Breast epithelium (tissue), 4 donors: Measurements from ENCODE around the gene CASKIN2. TPM values are rescaled to one million over a fixed set of nuclear protein-coding genes. Genes with fewer than 3 reads are reported as not detected.

Experiments
- DNase-seq, 2 donors: peaks; one replicate each; pipeline ENCODE4 v3.0.0-alpha.2; 2019; ENCODE audit warnings: low spot score in 2 of 2
- H3K27ac ChIP-seq, 2 donors: fragments of 200-600 bp; sonication (generic) in 1 of 2; one replicate each; pipeline ENCODE4 v1.5.1; 2016 to 2019; ENCODE audit warnings: mild to moderate bottlenecking in 1 of 2
- H3K27me3 ChIP-seq, 2 donors: fragments of 200-600 bp; sonication (generic) in 1 of 2; one replicate each; pipeline versions ENCODE4 v1.5.1 to v1.6.0; 2017 to 2019; ENCODE audit warnings: control low read depth in 1 of 2, mild to moderate bottlenecking in 1 of 2
- H3K36me3 ChIP-seq: fragments of 200-600 bp; one replicate; pipeline ENCODE4 v1.5.1; 2019
- H3K4me1 ChIP-seq, 2 donors: fragments of 200-600 bp; sonication (generic); one replicate each; pipeline ENCODE4 v1.5.1; 2016 to 2019; ENCODE audit warnings: control low read depth in 1 of 2
- H3K4me3 ChIP-seq, 3 donors: fragments of 200-600 bp; sonication (generic); 1 replicate in 2 of 3; 2 replicates in 1 of 3; pipeline ENCODE4 v1.5.1; 2016 to 2019; ENCODE audit warnings: mild to moderate bottlenecking in 3 of 3, moderate library complexity in 2 of 3
- H3K9me3 ChIP-seq, 2 donors: fragments of 200-600 bp; sonication (generic) in 1 of 2; one replicate each; pipeline ENCODE4 v1.5.1; 2016 to 2019; ENCODE audit warnings: control low read depth in 1 of 2
- CTCF ChIP-seq, 3 donors: fragments of 450-650 bp; IDR thresholded peaks; one replicate each; pipeline ENCODE4 v1.5.1; 2016 to 2017; ENCODE audit warnings: antibody characterized with exemption in 3 of 3, mild to moderate bottlenecking in 3 of 3, moderate library complexity in 3 of 3
- POLR2A ChIP-seq: fragments of 450-650 bp; IDR thresholded peaks from one replicate; pipeline ENCODE4 v1.6.1; 2016; ENCODE audit warnings: antibody characterized with exemption, mild to moderate bottlenecking, moderate library complexity
- POLR2AphosphoS5 ChIP-seq, 3 donors: sonication (generic); formaldehyde crosslinking; IDR thresholded peaks; one replicate each; pipeline ENCODE4 v1.6.1; 2017; ENCODE audit warnings: antibody characterized with exemption in 3 of 3
- intact Hi-C: fragments of 100-400 bp; cut with DNase I; formaldehyde crosslinking; loops from one replicate; pipeline ENCODE4 v1.15.1; 2023; ENCODE audit warnings: low total_unique reads
- total RNA-seq, 3 donors: library from RNA; depleted of rRNA; stranded (reverse); fragments of >200 nt; gene quantifications; one replicate each; pipeline ENCODE4 v1.1.0, GENCODE V29; 2016

Gene CASKIN2
- total RNA-seq, 3 donors from 2014 or later: 10.0 to 23.3 (median 14.6) TPM

GRCh38 chr17:75561927-75562603 lies 46.7 kb upstream of the CASKIN2 start:
- TF ChIP-seq POLR2AphosphoS5 (IDR thresholded peaks at IDR 0.05) (no peak), POLR2A (no peak), CTCF (IDR thresholded peaks at IDR 0.05) (no peak)
- intact Hi-C loops: no loop called here
- no peak overlapping the region for H3K4me3 ChIP-seq

GRCh38 chr17:75559958-75560533 lies 44.7 kb upstream of the CASKIN2 start:
- H3K27me3 ChIP-seq: no peaks in the 10 kb centered on the region
- TF ChIP-seq POLR2AphosphoS5 (IDR thresholded peaks at IDR 0.05) (no peak), CTCF (IDR thresholded peaks at IDR 0.05) (no peak), POLR2A (no peak)

More at GRCh38 chr17:75561927-75562603, 46.7 kb upstream of the CASKIN2 start:
- H3K27me3 ChIP-seq: no peaks in the 10 kb centered on the region
- H3K27ac ChIP-seq: no peak overlapping the region
- peaks cover 0 to 10% of the 10 kb centered on the region in 2 donors for H3K4me1 ChIP-seq
- no peaks in the 10 kb centered on the region for H3K36me3 ChIP-seq
- no peaks in the 10 kb centered on the region for H3K9me3 ChIP-seq
- DNase-seq: no peak

GRCh38 chr17:75558666-75559530 lies 43.6 kb upstream of the CASKIN2 start:
- DNase-seq: no peak
- intact Hi-C loops: no loop called here
- H3K27ac ChIP-seq: peak overlapping the region; percentile 53 to 82

More at GRCh38 chr17:75559958-75560533, 44.7 kb upstream of the CASKIN2 start:
- Histone ChIP-seq H3K9me3 (no peaks in the 10 kb centered on the region), H3K4me1 (peaks cover 0 to 12% of the 10 kb centered on the region in 2 donors), H3K27ac (no peak overlapping the region), H3K4me3 (no peak overlapping the region), H3K36me3 (no peaks in the 10 kb centered on the region)
- intact Hi-C loops: no loop called here
- DNase-seq: no peak

GRCh38 chr17:75557852-75558665 lies 42.7 kb upstream of the CASKIN2 start:
- Histone ChIP-seq H3K4me3 (no peak overlapping the region), H3K9me3 (no peaks in the 10 kb centered on the region), H3K36me3 (no peaks in the 10 kb centered on the region), H3K27me3 (no peaks in the 10 kb centered on the region), H3K4me1 (peaks cover 0 to 12% of the 10 kb centered on the region in 2 donors), H3K27ac (peak overlapping the region; percentile 53 to 82)
- DNase-seq: no peak
- intact Hi-C loops: no loop called here
- no peak for TF ChIP-seq POLR2AphosphoS5 (IDR thresholded peaks at IDR 0.05)
- no peak for TF ChIP-seq CTCF (IDR thresholded peaks at IDR 0.05)
- TF ChIP-seq POLR2A: no peak

More at GRCh38 chr17:75558666-75559530, 43.6 kb upstream of the CASKIN2 start:
- TF ChIP-seq CTCF (IDR thresholded peaks at IDR 0.05) (no peak), POLR2AphosphoS5 (IDR thresholded peaks at IDR 0.05) (peak in 1 of 3 donors; percentile 11)
- Histone ChIP-seq H3K4me1 (peaks cover 0 to 12% of the 10 kb centered on the region in 2 donors), H3K9me3 (no peaks in the 10 kb centered on the region), H3K4me3 (no peak overlapping the region), H3K27me3 (no peaks in the 10 kb centered on the region), H3K36me3 (no peaks in the 10 kb centered on the region)
